Measurements from ENCODE around the gene PALLD. TPM values are rescaled to one million over a fixed set of nuclear protein-coding genes. Genes with fewer than 3 reads are reported as not detected.

The PALLD gene
- total RNA-seq, 4 donors from 2014 or later: 71.8 to 106 (median 83.3) TPM

DNA sequence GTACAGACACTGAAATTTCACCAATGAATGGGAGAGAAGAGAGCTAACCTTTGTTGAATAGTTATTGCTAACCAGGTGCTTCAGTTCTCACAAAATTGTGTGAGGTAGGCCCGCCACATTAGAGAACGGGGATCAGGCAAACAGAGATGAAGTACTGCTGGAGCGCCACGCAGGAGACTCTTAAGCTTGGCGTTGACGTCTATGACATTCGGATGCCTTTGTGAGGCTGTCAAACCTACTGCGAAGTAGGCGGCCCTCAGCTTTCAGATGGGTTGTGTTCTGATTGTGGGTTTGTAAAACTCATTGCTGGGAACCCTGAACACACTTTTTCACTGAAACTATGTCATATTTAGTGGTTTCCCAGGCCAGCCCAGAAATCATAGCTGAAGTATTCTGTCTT lies 339.6 kb downstream of the PALLD start:
- no peak overlapping the region for H3K4me3 ChIP-seq
- 90% methylated on average over 9 of the region's 9 CpGs for WGBS
- no peaks in the 10 kb centered on the region for H3K36me3 ChIP-seq
- no peak for DNase-seq (ENCODE audit: low spot score in 2 of 2)
- peaks cover 74% of the 10 kb centered on the region for H3K4me1 ChIP-seq
- H3K27ac ChIP-seq: no peak overlapping the region
- TF ChIP-seq CTCF (IDR thresholded peaks at IDR 0.05) (no peak), POLR2AphosphoS5 (IDR thresholded peaks at IDR 0.05) (no peak), POLR2A (IDR thresholded peaks at IDR 0.05) (no peak), EP300 (IDR thresholded peaks at IDR 0.05) (no peak)
- H3K27me3 ChIP-seq: no peaks in the 10 kb centered on the region
- no peaks in the 10 kb centered on the region for H3K9me3 ChIP-seq

- H3K4me3 ChIP-seq: no peak overlapping the region
- 96% methylated on average over 4 of the region's 4 CpGs for WGBS
- no peaks in the 10 kb centered on the region for H3K27me3 ChIP-seq
- H3K27ac ChIP-seq: peak overlapping the region; percentile 61
- peaks cover 72% of the 10 kb centered on the region for H3K4me1 ChIP-seq
- TF ChIP-seq POLR2A (IDR thresholded peaks at IDR 0.05) (no peak), POLR2AphosphoS5 (IDR thresholded peaks at IDR 0.05) (no peak), CTCF (IDR thresholded peaks at IDR 0.05) (no peak), EP300 (IDR thresholded peaks at IDR 0.05) (no peak)
- no peaks in the 10 kb centered on the region for H3K36me3 ChIP-seq
- no peaks in the 10 kb centered on the region for H3K9me3 ChIP-seq
- no peak for DNase-seq (ENCODE audit: low spot score in 2 of 2)
Measured at GRCh38 chr4:168837922-168838321, 341.1 kb downstream of the PALLD start.

DNA sequence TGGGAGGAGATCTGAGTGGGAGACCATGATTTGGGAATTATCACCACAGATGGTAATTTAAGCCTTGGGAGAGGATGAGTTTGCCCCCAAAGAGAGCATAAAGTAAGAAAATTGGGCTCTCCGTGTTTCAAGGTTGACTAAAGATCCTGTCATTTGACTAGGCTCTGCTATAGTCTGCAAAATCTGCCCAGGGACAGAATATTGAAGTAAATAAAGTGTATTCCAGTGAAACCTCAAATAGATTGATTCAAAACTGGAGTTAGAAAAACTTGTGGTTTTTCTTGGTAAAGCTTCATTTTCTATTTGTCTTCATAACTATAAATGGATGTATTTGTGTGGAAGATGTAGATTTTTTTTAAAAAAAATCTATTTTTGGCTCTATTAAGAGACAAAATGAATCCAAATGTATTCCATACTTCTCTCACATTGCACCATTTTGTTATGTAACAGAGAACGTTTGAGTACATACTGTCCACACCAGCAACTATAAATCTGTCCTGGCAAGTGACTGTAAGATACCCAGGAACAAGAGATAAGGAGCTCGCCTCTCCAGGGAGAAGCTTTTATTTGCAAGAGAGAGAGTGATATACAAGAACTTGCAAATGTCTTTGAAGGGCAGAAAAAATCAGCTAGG lies 343.0 kb downstream of the PALLD start:
- Histone ChIP-seq H3K4me3 (no peak overlapping the region), H3K4me1 (peaks cover 74% of the 10 kb centered on the region), H3K27ac (peak overlapping the region; percentile 82), H3K9me3 (no peaks in the 10 kb centered on the region), H3K36me3 (no peaks in the 10 kb centered on the region), H3K27me3 (no peaks in the 10 kb centered on the region)
- TF ChIP-seq POLR2AphosphoS5 (IDR thresholded peaks at IDR 0.05) (no peak), CTCF (IDR thresholded peaks at IDR 0.05) (no peak), POLR2A (IDR thresholded peaks at IDR 0.05) (no peak), EP300 (IDR thresholded peaks at IDR 0.05) (peak; percentile 81)
- DNase-seq (ENCODE audit: low spot score in 2 of 2): no peak
- WGBS: 51% methylated on average over 3 of the region's 3 CpGs

- no peak for TF ChIP-seq EP300 (IDR thresholded peaks at IDR 0.05)
- TF ChIP-seq POLR2A (IDR thresholded peaks at IDR 0.05): no peak
- no peak for TF ChIP-seq CTCF (IDR thresholded peaks at IDR 0.05)
- TF ChIP-seq POLR2AphosphoS5 (IDR thresholded peaks at IDR 0.05): no peak
- Histone ChIP-seq H3K27me3 (no peaks in the 10 kb centered on the region), H3K27ac (peak overlapping the region; percentile 82), H3K4me3 (no peak overlapping the region), H3K4me1 (peaks cover 76% of the 10 kb centered on the region), H3K36me3 (no peaks in the 10 kb centered on the region), H3K9me3 (no peaks in the 10 kb centered on the region)
- 78% methylated on average over 4 of the region's 4 CpGs for WGBS
- no peak for DNase-seq (ENCODE audit: low spot score in 2 of 2)
Measured at GRCh38 chr4:168840392-168840763, 343.5 kb downstream of the PALLD start.

GRCh38 chr4:168841000-168841671 lies 344.3 kb downstream of the PALLD start:
- Histone ChIP-seq H3K27me3 (no peaks in the 10 kb centered on the region), H3K4me1 (peaks cover 69% of the 10 kb centered on the region), H3K9me3 (no peaks in the 10 kb centered on the region), H3K4me3 (no peak overlapping the region), H3K36me3 (no peaks in the 10 kb centered on the region), H3K27ac (peak overlapping the region; percentile 82)
- no peak for DNase-seq (ENCODE audit: low spot score in 2 of 2)
- WGBS: 74% methylated on average over 8 of the region's 8 CpGs
- TF ChIP-seq POLR2AphosphoS5 (IDR thresholded peaks at IDR 0.05) (no peak), CTCF (IDR thresholded peaks at IDR 0.05) (no peak), POLR2A (IDR thresholded peaks at IDR 0.05) (no peak), EP300 (IDR thresholded peaks at IDR 0.05) (no peak)

Data from suprapubic skin (tissue), 4 donors.